Endothelial cell of umbilical vein (primary cell): ENCODE measurements around the gene SEMA4G. TPM values are rescaled to one million over a fixed set of nuclear protein-coding genes. Genes with fewer than 3 reads are reported as not detected.

Source experiments
- BruUV-seq: library from RNA; stranded (reverse); fragments of 400-500 nt; replicated peaks from 2 replicates; lab custom pipeline; 2021; lab: Mats Ljungman, UMichigan
- CTCF ChIA-PET: fragments of 300-600, 350-600 bp; sonication (Branson Sonifier 250); formaldehyde crosslinking; loops from one replicate; lab custom pipeline; 2021; ENCODE audit warnings: antibody characterized with exemption, inconsistent platforms; lab: Charles Lee
- POLR2A ChIA-PET: fragments of 300-600, 350-600 bp; sonication (Branson Sonifier 250); formaldehyde crosslinking; loops from one replicate; lab custom pipeline; 2021; ENCODE audit warnings: antibody characterized with exemption, inconsistent platforms; lab: Charles Lee
- DNase-seq: peaks from one replicate; pipeline ENCODE4 v3.0.0-alpha.2; 2011; ENCODE audit warnings: low read depth, low spot score
- FAIRE-seq: peaks from 2 replicates; lab custom pipeline; 2011; peaks lifted over from hg19 to GRCh38; lab: Jason Lieb, UNC
- H2AFZ ChIP-seq: 2 replicates; pipeline ENCODE4 v1.6.0; 2012; ENCODE audit warnings: low read depth, low read length, control low read depth, inconsistent platforms
- H3K27ac ChIP-seq: 2 replicates; pipeline ENCODE4 v1.5.1; 2011; ENCODE audit warnings: low read depth, mild to moderate bottlenecking, control low read depth, low read length, moderate library complexity; ENCODE audit not compliant: insufficient read depth
- H3K27me3 ChIP-seq, 2 experiments: 2 replicates each; pipeline versions ENCODE4 v1.6.0 to v1.6.1; 2011; ENCODE audit warnings: low read length in 2 of 2, mixed read lengths in 1 of 2; ENCODE audit not compliant: control insufficient read depth in 2 of 2, insufficient read depth in 2 of 2
- H3K36me3 ChIP-seq, 2 experiments: 2 replicates in 1 of 2; 3 replicates in 1 of 2; pipeline ENCODE4 v1.5.1; 2011; ENCODE audit warnings: low read length in 2 of 2, mild to moderate bottlenecking in 1 of 2, moderate library complexity in 1 of 2; ENCODE audit not compliant: control insufficient read depth in 2 of 2, insufficient read depth in 2 of 2; ENCODE audit errors: extremely low read depth in 1 of 2
- H3K4me1 ChIP-seq: 3 replicates; pipeline ENCODE4 v1.5.1; 2011; ENCODE audit warnings: mild to moderate bottlenecking, low read length; ENCODE audit not compliant: control insufficient read depth, insufficient read depth; ENCODE audit errors: extremely low read depth
- H3K4me2 ChIP-seq: 2 replicates; pipeline ENCODE4 v1.6.1; 2011; ENCODE audit warnings: low read length, control low read depth, mixed read lengths; ENCODE audit not compliant: insufficient read depth
- H3K4me3 ChIP-seq, 3 experiments: fragments of 200-600 bp in 1 of 3; sonication (generic), shearing (Covaris generic) in 1 of 3; replicated peaks in 1 of 3; 2 replicates each; pipeline ENCODE4 v1.5.1; 2011 to 2016; ENCODE audit warnings: control low read depth in 3 of 3, low read length in 3 of 3, mild to moderate bottlenecking in 2 of 3, inconsistent platforms in 1 of 3, low read depth in 1 of 3, moderate library complexity in 1 of 3; ENCODE audit not compliant: insufficient read depth in 1 of 3
- H3K79me2 ChIP-seq: 2 replicates; pipeline ENCODE4 v1.6.0; 2012; ENCODE audit warnings: low read length, inconsistent platforms; ENCODE audit not compliant: control insufficient read depth, insufficient read depth
- H3K9ac ChIP-seq: replicated peaks from 2 replicates; pipeline ENCODE3; 2011; ENCODE audit warnings: low read length, control low read depth; ENCODE audit not compliant: insufficient read depth; ENCODE audit errors: extremely low read depth
- H3K9me1 ChIP-seq: replicated peaks from 3 replicates; pipeline ENCODE4 v1.6.0; 2011; ENCODE audit warnings: mild to moderate bottlenecking, low read length; ENCODE audit not compliant: control insufficient read depth, insufficient read depth; ENCODE audit errors: extremely low read depth
- H3K9me3 ChIP-seq: replicated peaks from 2 replicates; pipeline ENCODE4 v1.5.1; 2012; ENCODE audit warnings: low read length, inconsistent platforms; ENCODE audit not compliant: control insufficient read depth, insufficient read depth
- H4K20me1 ChIP-seq: replicated peaks from 2 replicates; pipeline ENCODE3; 2011; ENCODE audit warnings: mild to moderate bottlenecking, low read length; ENCODE audit not compliant: control insufficient read depth, insufficient read depth; ENCODE audit errors: extremely low read depth
- CTCF ChIP-seq, 2 donors: IDR thresholded peaks; 1 replicate in 1 of 2; 2 replicates in 1 of 2; pipeline ENCODE4 v1.5.1; 2011; ENCODE audit warnings: low read length in 2 of 2, mild to moderate bottlenecking in 2 of 2, moderate library complexity in 2 of 2, control low read depth in 1 of 2, inconsistent platforms in 1 of 2, low read depth in 1 of 2; ENCODE audit not compliant: insufficient read depth in 1 of 2; ENCODE audit errors: extremely low read depth in 1 of 2
- EZH2 ChIP-seq: IDR thresholded peaks from 2 replicates; pipeline ENCODE4 v1.6.1; 2012; ENCODE audit warnings: borderline replicate concordance, low read depth, mild to moderate bottlenecking, moderate library complexity, low read length, inconsistent platforms; ENCODE audit not compliant: severe bottlenecking
- FOS ChIP-seq: IDR thresholded peaks from 2 replicates; pipeline ENCODE4 v1.6.1; 2011; ENCODE audit warnings: mild to moderate bottlenecking, low read length, moderate library complexity, borderline replicate concordance; ENCODE audit not compliant: insufficient read depth
- GATA2 ChIP-seq: IDR thresholded peaks from 2 replicates; pipeline ENCODE4 v1.7.0; 2011; ENCODE audit warnings: low read depth, mild to moderate bottlenecking, moderate library complexity, mixed read lengths, low read length; ENCODE audit not compliant: insufficient read length, insufficient read depth
- JUN ChIP-seq: IDR thresholded peaks from 2 replicates; pipeline ENCODE4 v1.6.1; 2011; ENCODE audit warnings: borderline replicate concordance, low read depth; ENCODE audit not compliant: insufficient read length, insufficient read depth
- MAX ChIP-seq: IDR thresholded peaks from 2 replicates; pipeline ENCODE4 v1.6.1; 2011; ENCODE audit not compliant: insufficient read depth, insufficient read length
- POLR2A ChIP-seq: IDR thresholded peaks from 2 replicates; pipeline ENCODE4 v1.6.1; 2012; ENCODE audit warnings: low read depth, mild to moderate bottlenecking, control low read depth, low read length
- POLR2AphosphoS5 ChIP-seq: IDR thresholded peaks from 2 replicates; pipeline ENCODE4 v1.6.1; 2012; ENCODE audit warnings: low read depth, mild to moderate bottlenecking, control low read depth, low read length, moderate library complexity; ENCODE audit not compliant: insufficient read depth
- dilution Hi-C: fragments of 300-500 bp; cut with MboI; formaldehyde crosslinking; loops from one replicate; pipeline ENCODE4 v1.15.0; 2019; ENCODE audit warnings: low sequenced_read_pairs; ENCODE audit not compliant: extremely low pct_ligation_motif_present
- intact Hi-C: fragments of 100-400 bp; cut with micrococcal nuclease; formaldehyde crosslinking; loops from one replicate; pipeline ENCODE4 v1.10.0; 2022
- polyA plus RNA-seq, 4 experiments: library from polyadenylated mRNA; depleted of rRNA in 3 of 4; stranded (reverse) in 3 of 4; unstranded in 1 of 4; fragments of >200 nt; gene quantifications; 2 replicates each; pipeline versions ENCODE4 v1.2.1 to v1.2.3, GENCODE V29; 2011 to 2012; ENCODE audit warnings: missing spikeins in 1 of 4
- total RNA-seq: library from RNA; stranded (reverse); gene quantifications from 2 replicates; pipeline ENCODE4 v1.2.3, GENCODE V29; 2021

Gene SEMA4G
- total and polyA plus RNA-seq, 2 donors (not counting 3 experiments of a cell fraction or from before 2014, with no cell fraction given): 6.0 to 10.4 TPM

- no peak for FAIRE-seq
- no peaks in the 10 kb centered on the region for H3K9me1 ChIP-seq
- no peak overlapping the region for H3K27ac ChIP-seq
- ChIA-PET POLR2A (no interaction called here), CTCF (interaction anchor here (0.9 to 8.8 kb wide), 5 partner anchors 8 to 15 kb away, joined by 3 to 92 read pairs (median 4); no protein-coding TSS in a partner anchor)
- dilution Hi-C loops (no loop called here), intact Hi-C loops (no loop called here)
- H3K4me1 ChIP-seq: peaks cover 18% of the 10 kb centered on the region
- no peak for TF ChIP-seq POLR2AphosphoS5
- no peak for TF ChIP-seq JUN
- no peak for TF ChIP-seq EZH2
- TF ChIP-seq CTCF (IDR thresholded peaks at IDR 0.05; ENCODE audit: extremely low read depth in 1 of 2, insufficient read depth in 1 of 2, low read depth in 1 of 2, low read length in 2 of 2): no peak
- no peak for TF ChIP-seq GATA2
- no peak for TF ChIP-seq POLR2A
- TF ChIP-seq MAX: no peak
- TF ChIP-seq FOS: no peak
- no peak overlapping the region for H3K4me2 ChIP-seq
- no TSS peak for BruUV-seq
- DNase-seq: no peak
- H3K9me3 ChIP-seq: no peaks in the 10 kb centered on the region
- H3K4me3 ChIP-seq: no peak overlapping the region
- H3K36me3 ChIP-seq: peaks cover 15 to 33% of the 10 kb centered on the region in 2 experiments
- H3K27me3 ChIP-seq: no peaks in the 10 kb centered on the region
- H3K9ac ChIP-seq: no peak overlapping the region
- H2AFZ ChIP-seq: no peak overlapping the region
- peaks cover 34% of the 10 kb centered on the region for H3K79me2 ChIP-seq
- H4K20me1 ChIP-seq: no peaks in the 10 kb centered on the region
Observed at GRCh38 chr10:101003639-101004206, 34.4 kb downstream of the SEMA4G start.
